Brain pericyte (primary cell): ENCODE measurements around the gene SPATA1.

ENCODE experiments used
- DNase-seq: peaks from one replicate; pipeline ENCODE4 v3.0.0-alpha.2; 2012; ENCODE audit warnings: low read depth, low spot score

SPATA1 gene

GRCh38 chr1:84509029-84509428 lies 2.8 kb downstream of the SPATA1 start:
- DNase-seq: no peak

GRCh38 chr1:84510165-84510564 lies 4.0 kb downstream of the SPATA1 start:
- no peak for DNase-seq

- no peak for DNase-seq
Observed at GRCh38 chr1:84510668-84511067, 4.5 kb downstream of the SPATA1 start.

- no peak for DNase-seq
Observed at GRCh38 chr1:84524590-84524989, 18.4 kb downstream of the SPATA1 start.

- DNase-seq: no peak
Observed at GRCh38 chr1:84525779-84526178, 19.6 kb downstream of the SPATA1 start.

- DNase-seq: no peak
Observed at GRCh38 chr1:84538599-84538998, 32.4 kb downstream of the SPATA1 start.

GRCh38 chr1:84539972-84540371 lies 33.8 kb downstream of the SPATA1 start:
- DNase-seq: peak; percentile 1

GRCh38 chr1:84540759-84541158 lies 34.6 kb downstream of the SPATA1 start:
- DNase-seq: no peak

- no peak for DNase-seq
Observed at GRCh38 chr1:84541679-84542078, 35.5 kb downstream of the SPATA1 start.

GRCh38 chr1:84550826-84551225 lies 44.6 kb downstream of the SPATA1 start:
- no peak for DNase-seq

GRCh38 chr1:84569216-84569615 lies 63.0 kb downstream of the SPATA1 start:
- no peak for DNase-seq

- DNase-seq: no peak
Observed at GRCh38 chr1:84570436-84571149, 64.4 kb downstream of the SPATA1 start.

- no peak for DNase-seq
Observed at GRCh38 chr1:84571150-84571535, 65.0 kb downstream of the SPATA1 start.

- no peak for DNase-seq
Observed at GRCh38 chr1:84573481-84573966, 67.3 kb downstream of the SPATA1 start.

GRCh38 chr1:84573967-84574842 lies 68.0 kb downstream of the SPATA1 start, which contains the start of gene CTBS:
TSS of gene CTBS (minus strand) at chr1:84574440. CDS start at chr1:84574415, 25 bp downstream.
- peak; percentile 43 for DNase-seq

GRCh38 chr1:84574936-84575335 lies 68.8 kb downstream of the SPATA1 start:
- no peak for DNase-seq

- DNase-seq: no peak
Observed at GRCh38 chr1:84581648-84582047, 75.5 kb downstream of the SPATA1 start.

- DNase-seq: no peak
Observed at GRCh38 chr1:84582802-84583587, 76.8 kb downstream of the SPATA1 start.

- no peak for DNase-seq
Observed at GRCh38 chr1:84583648-84584047, 77.5 kb downstream of the SPATA1 start.

GRCh38 chr1:84584126-84584525 lies 77.9 kb downstream of the SPATA1 start:
- no peak for DNase-seq

GRCh38 chr1:84585803-84586202 lies 79.6 kb downstream of the SPATA1 start:
- DNase-seq: no peak

GRCh38 chr1:84587099-84587498 lies 80.9 kb downstream of the SPATA1 start:
- DNase-seq: no peak
